MCF 10A (cell line): ENCODE data around the gene ARR3. TPM values are rescaled to one million over a fixed set of nuclear protein-coding genes. Genes with fewer than 3 reads are reported as not detected.
"Not testable (repeated sequence)": the region's sequence is repeated elsewhere in the genome, so short reads cannot be mapped to it uniquely, and the experiment has no call there.

Experiments used
- BruUV-seq: library from RNA; stranded (reverse); fragments of 400-500 nt; replicated peaks from 2 replicates; lab custom pipeline; 2021; lab: Mats Ljungman, UMichigan
- CTCF ChIA-PET: fragments of 300-600 bp; sonication (Branson Sonifier 250); formaldehyde crosslinking; extraction: SDS; loops from one replicate; lab custom pipeline; 2021; ENCODE audit warnings: antibody characterized with exemption, inconsistent platforms; lab: Yijun Ruan, JAX
- POLR2A ChIA-PET: fragments of 300-600, 350-650 bp; sonication (Branson Sonifier 250); formaldehyde crosslinking; extraction: SDS; loops from one replicate; lab custom pipeline; 2020; ENCODE audit warnings: antibody characterized with exemption, inconsistent platforms; lab: Yijun Ruan, JAX
- DNase-seq: peaks from one replicate; pipeline ENCODE4 v3.0.0-alpha.2; 2018; ENCODE audit not compliant: unreplicated experiment
- H3K27ac Mint-ChIP-seq: one replicate; pipeline ENCODE4 v1.8.0; 2022; ENCODE audit warnings: mild to moderate bottlenecking, low read depth, mixed read lengths; ENCODE audit not compliant: unreplicated experiment
- H3K27me3 Mint-ChIP-seq: one replicate; pipeline ENCODE4 v1.8.0; 2022; ENCODE audit warnings: mixed read lengths; ENCODE audit not compliant: insufficient read depth, unreplicated experiment
- H3K36me3 Mint-ChIP-seq: one replicate; pipeline ENCODE4 v1.8.0; 2022; ENCODE audit warnings: mild to moderate bottlenecking, moderate library complexity, mixed read lengths; ENCODE audit not compliant: insufficient read depth, unreplicated experiment
- H3K4me1 Mint-ChIP-seq: one replicate; pipeline ENCODE4 v1.8.0; 2022; ENCODE audit warnings: mixed read lengths; ENCODE audit not compliant: insufficient read depth, unreplicated experiment
- H3K4me3 Mint-ChIP-seq: one replicate; pipeline ENCODE4 v1.8.0; 2022; ENCODE audit warnings: mild to moderate bottlenecking, moderate library complexity, mixed read lengths; ENCODE audit not compliant: unreplicated experiment
- H3K9me3 Mint-ChIP-seq: one replicate; pipeline ENCODE4 v1.8.0; 2022; ENCODE audit warnings: mixed read lengths; ENCODE audit not compliant: unreplicated experiment
- intact Hi-C: fragments of 100-400 bp; cut with micrococcal nuclease; formaldehyde crosslinking; loops from 2 replicates; pipeline ENCODE4 v1.14.1; 2022
- total RNA-seq: library from RNA; stranded (reverse); gene quantifications from 2 replicates; pipeline ENCODE4 v1.2.3, GENCODE V29; 2022
- TF ChIP-seq, protein P1 (sequence below): fragments of 200-600 bp; IDR thresholded peaks from one replicate; pipeline ENCODE4 v1.8.0; 2022; ENCODE audit warnings: antibody characterized with exemption, mild to moderate bottlenecking; ENCODE audit not compliant: unreplicated experiment

Gene ARR3
- total RNA-seq, 1 experiment from 2014 or later, result not detected

DNA sequence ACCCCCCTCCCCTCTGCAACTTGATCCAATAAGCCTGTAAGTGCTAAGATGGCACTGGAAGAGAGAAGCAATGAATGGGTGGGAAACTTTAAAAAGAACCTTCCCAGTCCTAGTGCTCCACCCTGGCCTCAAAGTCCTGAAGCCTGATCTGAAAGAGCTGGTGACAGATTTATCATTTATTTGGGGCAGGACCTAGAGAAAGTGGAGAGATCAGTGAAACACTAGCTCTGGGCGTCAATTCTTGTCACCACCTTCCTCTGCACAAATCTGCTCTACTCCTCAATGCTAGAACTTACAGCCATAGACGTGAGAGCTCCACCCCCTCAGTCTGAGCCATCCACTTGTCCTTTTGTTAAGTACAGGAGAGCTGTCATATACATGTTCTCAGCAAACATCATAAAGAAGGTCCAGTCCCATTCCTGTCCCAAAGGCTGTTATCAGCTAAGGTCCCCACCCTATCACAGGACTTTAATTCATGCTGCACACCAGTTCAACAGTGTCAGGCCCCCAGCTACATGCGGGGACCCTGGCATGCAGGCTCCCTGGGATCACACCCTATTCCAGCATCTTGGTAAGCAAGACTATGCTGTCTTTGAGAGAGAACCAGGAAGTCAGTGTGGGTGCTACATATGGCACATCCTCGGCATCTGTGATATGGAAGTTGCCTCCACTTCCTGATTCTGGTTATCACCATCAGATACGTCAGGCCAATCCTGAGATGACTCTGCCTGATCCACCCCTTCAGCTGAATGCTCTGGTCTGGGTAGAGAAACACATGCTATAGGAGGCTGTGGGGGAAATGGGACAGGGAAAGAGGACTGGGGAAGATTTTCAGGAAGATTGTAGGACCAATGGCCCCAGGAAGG is 10.5 kb upstream of the ARR3 start:
- TF ChIP-seq, protein P1, sequence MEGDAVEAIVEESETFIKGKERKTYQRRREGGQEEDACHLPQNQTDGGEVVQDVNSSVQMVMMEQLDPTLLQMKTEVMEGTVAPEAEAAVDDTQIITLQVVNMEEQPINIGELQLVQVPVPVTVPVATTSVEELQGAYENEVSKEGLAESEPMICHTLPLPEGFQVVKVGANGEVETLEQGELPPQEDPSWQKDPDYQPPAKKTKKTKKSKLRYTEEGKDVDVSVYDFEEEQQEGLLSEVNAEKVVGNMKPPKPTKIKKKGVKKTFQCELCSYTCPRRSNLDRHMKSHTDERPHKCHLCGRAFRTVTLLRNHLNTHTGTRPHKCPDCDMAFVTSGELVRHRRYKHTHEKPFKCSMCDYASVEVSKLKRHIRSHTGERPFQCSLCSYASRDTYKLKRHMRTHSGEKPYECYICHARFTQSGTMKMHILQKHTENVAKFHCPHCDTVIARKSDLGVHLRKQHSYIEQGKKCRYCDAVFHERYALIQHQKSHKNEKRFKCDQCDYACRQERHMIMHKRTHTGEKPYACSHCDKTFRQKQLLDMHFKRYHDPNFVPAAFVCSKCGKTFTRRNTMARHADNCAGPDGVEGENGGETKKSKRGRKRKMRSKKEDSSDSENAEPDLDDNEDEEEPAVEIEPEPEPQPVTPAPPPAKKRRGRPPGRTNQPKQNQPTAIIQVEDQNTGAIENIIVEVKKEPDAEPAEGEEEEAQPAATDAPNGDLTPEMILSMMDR, result no peak
- no peaks in the 10 kb centered on the region for H3K36me3 Mint-ChIP-seq
- no TSS peak for BruUV-seq
- peaks cover 7% of the 10 kb centered on the region for H3K4me1 Mint-ChIP-seq
- POLR2A ChIA-PET, result no interaction called here
- no peak for DNase-seq
- CTCF ChIA-PET, result interaction anchor here (0.6 kb wide), 1 partner anchor 162 kb away, joined by 3 read pairs; no protein-coding TSS in a partner anchor
- intact Hi-C loops, result no loop called here
- H3K9me3 Mint-ChIP-seq, result no peaks in the 10 kb centered on the region
- peaks cover 51% of the 10 kb centered on the region for H3K27me3 Mint-ChIP-seq
- no peak overlapping the region for H3K4me3 Mint-ChIP-seq
- no peak overlapping the region for H3K27ac Mint-ChIP-seq

DNA sequence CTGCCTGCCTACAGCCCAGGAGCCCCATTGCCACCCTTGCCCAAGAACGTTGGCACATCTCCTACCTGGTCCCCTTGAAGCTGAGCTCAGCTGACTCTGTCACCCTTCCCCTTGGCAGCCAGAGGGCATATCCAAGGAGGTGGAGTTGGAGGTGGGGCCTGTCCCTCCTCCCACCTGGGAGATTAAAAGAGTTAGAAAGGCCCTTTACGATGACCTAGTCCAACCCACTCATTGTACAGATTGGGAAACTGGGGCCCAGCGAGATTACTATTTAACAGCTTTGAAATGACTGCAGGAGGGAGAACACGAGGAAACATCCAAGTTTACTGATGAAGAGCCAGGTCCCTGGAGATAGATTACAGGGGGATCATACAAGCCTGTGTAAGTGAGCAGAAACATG is 8.0 kb upstream of the ARR3 start, which contains the start of gene P2RY4:
Gene P2RY4 (minus strand): TSS at position 101 of the 400 bp plus-strand sequence. CDS start 580 bp downstream, outside the sequence.
- CTCF ChIA-PET, result interaction anchor here (0.6 kb wide), 2 partner anchors 106 to 692 kb away, joined by 3 to 4 read pairs; no protein-coding TSS in a partner anchor
- POLR2A ChIA-PET, result interaction anchor here (0.7 kb wide), 1 partner anchor 127 kb away, joined by 3 read pairs; the partner anchor contains the start of gene IGBP1
- Mint-ChIP-seq H3K9me3 (no peaks in the 10 kb centered on the region), H3K4me3 (no peak within 1 kb of the TSS), H3K4me1 (no peaks in the 10 kb centered on the region), H3K27ac (no peak within 1 kb of the TSS), H3K36me3 (no peaks in the 10 kb centered on the region), H3K27me3 (peaks cover 30% of the 10 kb centered on the region)
- intact Hi-C loops, result loop anchor here (10.0 kb wide), 1 partner anchor 765 kb away; no protein-coding TSS in a partner anchor
- BruUV-seq, result no TSS peak
- DNase-seq, result no peak
- TF ChIP-seq, protein P1, result no peak

DNA sequence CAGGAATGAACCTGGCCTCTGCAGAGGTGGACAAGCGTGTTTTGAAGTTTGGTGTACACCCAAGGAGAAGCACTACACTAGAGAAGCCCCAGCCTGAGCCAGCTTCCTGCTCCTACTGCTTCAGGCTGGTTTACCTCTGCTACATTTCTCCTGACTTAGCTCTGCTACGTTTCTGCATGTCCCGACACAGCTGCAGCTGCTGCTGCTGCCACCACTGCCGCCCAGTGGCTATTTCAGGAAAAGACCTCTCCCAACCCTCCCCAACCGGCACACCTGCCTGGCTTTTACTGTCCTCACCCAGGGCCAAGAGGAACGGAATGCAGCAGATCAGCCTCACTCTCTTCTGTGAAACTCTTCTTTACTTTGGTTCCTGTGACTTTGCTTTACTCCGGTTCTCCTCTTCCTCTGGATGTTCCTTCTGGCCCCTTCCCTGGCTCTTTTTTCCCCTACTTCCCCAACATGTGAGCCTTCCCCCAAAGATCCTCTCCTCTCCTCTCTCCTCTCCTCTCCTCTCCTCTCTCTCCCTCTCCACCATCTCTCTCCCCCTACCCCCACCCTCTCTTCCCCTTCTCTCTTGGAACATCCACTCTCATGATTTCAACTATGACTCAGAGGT is 5.1 kb upstream of the ARR3 start:
- Mint-ChIP-seq H3K27me3 (peaks cover 13% of the 10 kb centered on the region), H3K27ac (no peak overlapping the region), H3K4me3 (no peak overlapping the region), H3K36me3 (no peaks in the 10 kb centered on the region), H3K4me1 (no peaks in the 10 kb centered on the region), H3K9me3 (no peaks in the 10 kb centered on the region)
- intact Hi-C loops, result loop anchor here (1.0 to 10.0 kb wide), 3 partner anchors 66 to 768 kb away; partner anchors contain the start of gene IGBP1
- CTCF ChIA-PET, result interaction anchor here (0.6 to 2.8 kb wide), 15 partner anchors 9 to 775 kb away, joined by 3 to 15 read pairs (median 3); partner anchors contain the start of gene PDZD11
- TF ChIP-seq, protein P1, result peak; percentile 61
- no TSS peak for BruUV-seq
- POLR2A ChIA-PET, result interaction anchor here (1.4 kb wide), 1 partner anchor 130 kb away, joined by 3 read pairs; the partner anchor contains the start of gene IGBP1
- peak; percentile 49 for DNase-seq

DNA sequence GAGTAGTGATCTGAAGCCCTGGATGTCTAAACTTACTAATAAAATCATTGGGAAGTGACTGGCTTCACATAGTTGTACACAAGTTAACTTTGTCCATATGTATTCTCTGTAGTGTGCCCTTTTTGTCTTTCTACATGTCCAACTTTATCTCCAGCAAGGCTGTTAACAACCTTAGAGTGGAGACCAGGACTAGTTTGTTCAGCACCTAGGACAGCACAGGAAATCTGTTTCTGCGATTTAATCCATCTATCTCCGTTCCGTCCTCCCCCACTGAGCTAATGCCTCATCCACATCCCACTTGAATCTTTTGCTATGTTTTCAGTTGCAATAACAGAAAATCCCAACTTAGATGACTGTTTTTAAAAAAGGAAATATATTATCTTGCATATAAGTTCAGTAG is 3.4 kb upstream of the ARR3 start:
- DNase-seq, result no peak
- TF ChIP-seq, protein P1, result no peak
- Mint-ChIP-seq H3K9me3 (no peaks in the 10 kb centered on the region), H3K27me3 (peaks cover 22% of the 10 kb centered on the region), H3K4me1 (no peaks in the 10 kb centered on the region), H3K36me3 (no peaks in the 10 kb centered on the region), H3K4me3 (no peak overlapping the region), H3K27ac (no peak overlapping the region)
- intact Hi-C loops, result loop anchor here (10.0 kb wide), 1 partner anchor 770 kb away; no protein-coding TSS in a partner anchor
- POLR2A ChIA-PET, result no interaction called here
- no TSS peak for BruUV-seq
- CTCF ChIA-PET, result interaction anchor here (0.6 to 0.9 kb wide), 5 partner anchors 31 to 617 kb away, joined by 3 read pairs; no protein-coding TSS in a partner anchor

DNA sequence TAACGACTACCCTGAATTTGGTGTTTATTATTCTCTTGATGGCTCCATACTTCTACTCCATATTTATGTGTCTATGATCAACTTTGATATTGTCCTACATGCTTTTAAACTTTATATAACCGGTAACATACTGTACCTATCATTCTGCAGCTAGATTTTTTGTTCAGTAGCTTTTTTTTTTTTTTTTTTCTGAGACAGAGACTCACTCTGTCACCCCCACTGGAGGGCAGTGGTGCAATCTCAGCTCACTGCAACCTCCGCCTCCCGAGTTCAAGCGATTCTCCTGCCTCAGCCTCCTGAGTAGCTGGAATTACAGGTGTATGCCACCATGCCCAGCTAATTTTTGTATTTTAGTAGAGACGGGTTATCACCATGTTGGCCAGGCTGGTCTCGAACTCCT is 5.9 kb downstream of the ARR3 start:
- H3K27ac Mint-ChIP-seq, intact Hi-C loops, H3K4me3 Mint-ChIP-seq, DNase-seq, H3K9me3 Mint-ChIP-seq, H3K36me3 Mint-ChIP-seq, H3K4me1 Mint-ChIP-seq, BruUV-seq: not testable (repeated sequence)
- POLR2A ChIA-PET, result interaction anchor here (0.8 kb wide), 1 partner anchor 14 kb away, joined by 3 read pairs; no protein-coding TSS in a partner anchor
- CTCF ChIA-PET, result interaction anchor here (0.6 kb wide), 2 partner anchors 159 to 755 kb away, joined by 3 to 5 read pairs; no protein-coding TSS in a partner anchor
- peaks cover 39% of the 10 kb centered on the region for H3K27me3 Mint-ChIP-seq
